K562 (cell line): ENCODE measurements around the gene SDK1. TPM values are rescaled to one million over a fixed set of nuclear protein-coding genes. Genes with fewer than 3 reads are reported as not detected.

Experiments used
- ATAC-seq: fragments of 200-7000 bp; cut with Tn5 transposase; 3 replicates; pipeline ENCODE4 v1.9.1; 2020; ENCODE audit warnings: moderate library complexity
- BruUV-seq: library from RNA; stranded (reverse); fragments of 400-500 nt; replicated peaks from 2 replicates; lab custom pipeline; 2021; lab: Mats Ljungman, UMichigan
- CTCF ChIA-PET: fragments of 300-600 bp; formaldehyde crosslinking; extraction: SDS; loops from one replicate; lab custom pipeline; 2021; ENCODE audit warnings: low intra/inter-chr PET ratio; lab: Yijun Ruan, JAX
- POLR2A ChIA-PET: fragments of 300-600, 350-650 bp; sonication (Branson Sonifier 250); formaldehyde crosslinking; extraction: SDS; loops from one replicate; lab custom pipeline; 2021; ENCODE audit warnings: antibody characterized with exemption, inconsistent platforms; lab: Yijun Ruan, JAX
- DNase-seq, 4 experiments: peaks; one replicate each; pipeline versions ENCODE4 v3.0.0 to v3.0.0-alpha.2; 2011 to 2018; ENCODE audit warnings: low spot score in 3 of 4, mixed read lengths in 3 of 4; ENCODE audit errors: extremely low read depth in 1 of 4
- FAIRE-seq: peaks from 2 replicates; lab custom pipeline; 2011; peaks lifted over from hg19 to GRCh38; lab: Jason Lieb, UNC
- H2AFZ ChIP-seq: 2 replicates; pipeline ENCODE4 v1.6.0; 2011; ENCODE audit warnings: low read depth, low read length, control low read depth, inconsistent platforms
- H3K27ac ChIP-seq: fragments of 200-600 bp; 3 replicates; pipeline ENCODE4 v1.8.0; 2011; ENCODE audit warnings: low read depth, mild to moderate bottlenecking, control low read depth, inconsistent platforms, low read length, moderate library complexity, mixed read lengths; ENCODE audit errors: extremely low read depth
- H3K27me3 ChIP-seq, 2 experiments: fragments of 300-600 bp in 1 of 2; 2 replicates in 1 of 2; 3 replicates in 1 of 2; pipeline versions ENCODE4 v1.6.0 to v1.8.0; 2011; ENCODE audit warnings: inconsistent platforms in 2 of 2, low read length in 2 of 2, mild to moderate bottlenecking in 1 of 2, mixed read lengths in 1 of 2, moderate library complexity in 1 of 2; ENCODE audit not compliant: control insufficient read depth in 2 of 2, insufficient read depth in 2 of 2
- H3K36me3 ChIP-seq: fragments of 300-600 bp; 3 replicates; pipeline ENCODE4 v1.8.0; 2011; ENCODE audit warnings: mild to moderate bottlenecking, low read length, inconsistent platforms; ENCODE audit not compliant: control insufficient read depth, insufficient read depth
- H3K4me1 ChIP-seq, 2 experiments: fragments of 200-600 bp in 1 of 2; replicated peaks in 1 of 2; 2 replicates in 1 of 2; 3 replicates in 1 of 2; pipeline versions ENCODE4 v1.5.1 to v1.8.0; 2011; ENCODE audit warnings: inconsistent platforms in 2 of 2, low read length in 2 of 2, mild to moderate bottlenecking in 1 of 2, mixed read lengths in 1 of 2, moderate library complexity in 1 of 2; ENCODE audit not compliant: control insufficient read depth in 2 of 2, insufficient read depth in 2 of 2
- H3K4me2 ChIP-seq: 2 replicates; pipeline ENCODE4 v1.6.1; 2011; ENCODE audit warnings: low read length, control low read depth, inconsistent platforms, mixed read lengths; ENCODE audit not compliant: insufficient read depth
- H3K4me3 ChIP-seq: fragments of 200-600 bp; sonication (generic), shearing (Covaris generic); 2 replicates; pipeline ENCODE4 v1.5.1; 2016; ENCODE audit warnings: control low read depth, inconsistent platforms
- H3K79me2 ChIP-seq: fragments of 200-600 bp; 3 replicates; pipeline ENCODE4 v1.8.0; 2011; ENCODE audit warnings: low read length, inconsistent platforms; ENCODE audit not compliant: control insufficient read depth, insufficient read depth
- H3K9ac ChIP-seq, 2 experiments: 2 replicates each; pipeline versions ENCODE4 v1.6.0 to v1.6.1; 2011; ENCODE audit warnings: low read depth in 2 of 2, low read length in 2 of 2, control low read depth in 1 of 2, inconsistent platforms in 1 of 2, mild to moderate bottlenecking in 1 of 2, mixed read lengths in 1 of 2; ENCODE audit not compliant: insufficient read depth in 1 of 2
- H3K9me1 ChIP-seq: one replicate; pipeline ENCODE4 v1.6.0; 2011; ENCODE audit warnings: inconsistent platforms, mild to moderate bottlenecking, low read length, moderate library complexity; ENCODE audit not compliant: control insufficient read depth, insufficient read depth
- H3K9me3 ChIP-seq: replicated peaks from 2 replicates; pipeline ENCODE4 v1.5.1; 2011; ENCODE audit warnings: low read depth, low read length, inconsistent platforms; ENCODE audit not compliant: control insufficient read depth, insufficient read depth
- H4K20me1 ChIP-seq: replicated peaks from 2 replicates; pipeline ENCODE4 v1.6.1; 2011; ENCODE audit warnings: low read length, inconsistent platforms, mixed read lengths; ENCODE audit not compliant: control insufficient read depth, insufficient read depth
- IFI16 ChIP-seq: fragments of 250-450 bp; sonication (Bioruptor Pico); IDR thresholded peaks from 2 replicates; pipeline ENCODE4 v2.1.2; 2022; ENCODE audit warnings: mild to moderate bottlenecking, inconsistent platforms
- NCOA2 ChIP-seq, 2 experiments: fragments of 450-650 bp; IDR thresholded peaks; 2 replicates each; pipeline ENCODE4 v1.6.1; 2018; ENCODE audit warnings: mild to moderate bottlenecking in 2 of 2, moderate library complexity in 1 of 2; ENCODE audit not compliant: partially characterized antibody in 2 of 2
- ZKSCAN8 ChIP-seq: fragments of 200-800 bp; sonication (Bioruptor generic); IDR thresholded peaks from 2 replicates; pipeline ENCODE4 v1.6.1; 2016; ENCODE audit warnings: missing genetic modification characterization, missing compliant biosample characterization
- WGBS: fragments of 100-300 bp; shearing (Covaris generic); methylation state at CpG from one replicate; pipeline ENCODE4 v1.1.6; 2016; ENCODE audit warnings: low coverage, mixed read lengths; ENCODE audit not compliant: insufficient coverage; ENCODE audit errors: missing lambda C conversion rate; 5-methylcytosine and 5-hydroxymethylcytosine counted together
- in situ Hi-C: fragments of 300-500 bp; cut with MboI; formaldehyde crosslinking; loops from 4 replicates; pipeline ENCODE4 v1.15.0; 2018; ENCODE audit warnings: inconsistent platforms, mixed read lengths
- intact Hi-C: fragments of 100-400 bp; cut with micrococcal nuclease; formaldehyde crosslinking; loops from 2 replicates; pipeline ENCODE4 v1.14.2; 2022
- polyA plus RNA-seq, 8 experiments: library from polyadenylated mRNA; depleted of rRNA in 4 of 8; stranded (reverse) in 5 of 8; unstranded in 3 of 8; fragments of >200 nt; fragmentation: Nextera tagmentation in 2 of 8; fragmentation: Illumina TruSeq in 1 of 8; extraction: Ambion mirVana in 2 of 8; extraction: Trizol in 1 of 8; gene quantifications; 2 replicates each; pipeline versions ENCODE4 v1.2.1 to v1.2.3, GENCODE V29; 2011 to 2014; ENCODE audit warnings: inconsistent platforms in 1 of 8, missing spikeins in 1 of 8
- total RNA-seq, 7 experiments: library from RNA; depleted of rRNA in 6 of 7; stranded (reverse); fragments of >200 nt in 6 of 7; fragmentation: Illumina TruSeq in 2 of 7; extraction: Trizol in 2 of 7; gene quantifications; 2 replicates each; pipeline versions ENCODE4 v1.2.1 to v1.2.3, GENCODE V29; 2011 to 2021; ENCODE audit warnings: low replicate concordance in 1 of 7
- TF ChIP-seq, protein P1 (sequence below): fragments of 150-350 bp; IDR thresholded peaks from 2 replicates; pipeline ENCODE4 v1.6.1; 2014; ENCODE audit warnings: low read depth, mild to moderate bottlenecking, low read length, borderline replicate concordance

Gene SDK1
- total and polyA plus RNA-seq, 9 of the 15 experiments (the other 6 are each of a cell fraction or from before 2014, with no cell fraction given), result 0.16 TPM; not detected in 8

DNA sequence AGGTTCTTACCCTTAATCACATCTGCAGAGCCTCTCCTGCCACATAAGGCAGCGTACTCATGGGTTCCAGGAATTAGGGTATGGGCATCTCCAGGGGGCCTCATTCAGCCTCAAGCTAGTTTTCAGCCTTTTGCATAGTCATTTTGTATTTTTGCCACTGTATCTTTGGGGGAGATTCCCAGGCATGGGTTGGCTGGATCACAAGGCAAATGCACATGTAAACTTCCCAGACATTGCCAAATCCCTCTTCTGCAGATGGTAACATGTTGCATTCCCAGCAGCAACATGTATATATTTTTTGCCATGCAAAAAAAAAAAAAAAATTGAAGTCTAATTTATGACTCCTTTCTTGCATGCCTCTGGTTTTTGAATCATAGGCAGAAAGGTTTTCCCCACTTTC lies 785.7 kb downstream of the SDK1 start:
- in situ Hi-C loops, result no loop called here
- Histone ChIP-seq H3K79me2 (no peaks in the 10 kb centered on the region), H2AFZ (no peak overlapping the region), H3K4me2 (no peak overlapping the region), H3K9me1 (no peaks in the 10 kb centered on the region), H3K4me3 (no peak overlapping the region), H4K20me1 (no peaks in the 10 kb centered on the region; the same call in 1 of the 2 replicates), H3K4me1 (no peaks in the 10 kb centered on the region), H3K9me3 (no peaks in the 10 kb centered on the region), H3K9ac (no peak overlapping the region), H3K27me3 (peaks cover 4 to 19% of the 10 kb centered on the region in 2 experiments; a peak in 4 of 5 replicates), H3K27ac (no peak overlapping the region)
- no peak for FAIRE-seq
- CTCF ChIA-PET, result no interaction called here
- WGBS, result 0% methylated on average over 1 of the region's 1 CpG
- no TSS peak for BruUV-seq
- TF ChIP-seq, protein P1, sequence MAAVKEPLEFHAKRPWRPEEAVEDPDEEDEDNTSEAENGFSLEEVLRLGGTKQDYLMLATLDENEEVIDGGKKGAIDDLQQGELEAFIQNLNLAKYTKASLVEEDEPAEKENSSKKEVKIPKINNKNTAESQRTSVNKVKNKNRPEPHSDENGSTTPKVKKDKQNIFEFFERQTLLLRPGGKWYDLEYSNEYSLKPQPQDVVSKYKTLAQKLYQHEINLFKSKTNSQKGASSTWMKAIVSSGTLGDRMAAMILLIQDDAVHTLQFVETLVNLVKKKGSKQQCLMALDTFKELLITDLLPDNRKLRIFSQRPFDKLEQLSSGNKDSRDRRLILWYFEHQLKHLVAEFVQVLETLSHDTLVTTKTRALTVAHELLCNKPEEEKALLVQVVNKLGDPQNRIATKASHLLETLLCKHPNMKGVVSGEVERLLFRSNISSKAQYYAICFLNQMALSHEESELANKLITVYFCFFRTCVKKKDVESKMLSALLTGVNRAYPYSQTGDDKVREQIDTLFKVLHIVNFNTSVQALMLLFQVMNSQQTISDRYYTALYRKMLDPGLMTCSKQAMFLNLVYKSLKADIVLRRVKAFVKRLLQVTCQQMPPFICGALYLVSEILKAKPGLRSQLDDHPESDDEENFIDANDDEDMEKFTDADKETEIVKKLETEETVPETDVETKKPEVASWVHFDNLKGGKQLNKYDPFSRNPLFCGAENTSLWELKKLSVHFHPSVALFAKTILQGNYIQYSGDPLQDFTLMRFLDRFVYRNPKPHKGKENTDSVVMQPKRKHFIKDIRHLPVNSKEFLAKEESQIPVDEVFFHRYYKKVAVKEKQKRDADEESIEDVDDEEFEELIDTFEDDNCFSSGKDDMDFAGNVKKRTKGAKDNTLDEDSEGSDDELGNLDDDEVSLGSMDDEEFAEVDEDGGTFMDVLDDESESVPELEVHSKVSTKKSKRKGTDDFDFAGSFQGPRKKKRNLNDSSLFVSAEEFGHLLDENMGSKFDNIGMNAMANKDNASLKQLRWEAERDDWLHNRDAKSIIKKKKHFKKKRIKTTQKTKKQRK, result no peak
- no peak for TF ChIP-seq IFI16
- TF ChIP-seq NCOA2 (IDR thresholded peaks at IDR 0.05; ENCODE audit: partially characterized antibody in 2 of 2), result no peak
- no peak for TF ChIP-seq ZKSCAN8
- TF ChIP-seq, all 486 proteins: peak for 0
- DNase-seq, result no peak
- intact Hi-C loops, result no loop called here
- no peaks in the 10 kb centered on the region for H3K36me3 ChIP-seq
- POLR2A ChIA-PET, result interaction anchor here (0.9 kb wide), 1 partner anchor 682 kb away, joined by 3 read pairs; no protein-coding TSS in a partner anchor
- ATAC-seq, result no peak
